Measurements from ENCODE around the gene CARD11.

DNA sequence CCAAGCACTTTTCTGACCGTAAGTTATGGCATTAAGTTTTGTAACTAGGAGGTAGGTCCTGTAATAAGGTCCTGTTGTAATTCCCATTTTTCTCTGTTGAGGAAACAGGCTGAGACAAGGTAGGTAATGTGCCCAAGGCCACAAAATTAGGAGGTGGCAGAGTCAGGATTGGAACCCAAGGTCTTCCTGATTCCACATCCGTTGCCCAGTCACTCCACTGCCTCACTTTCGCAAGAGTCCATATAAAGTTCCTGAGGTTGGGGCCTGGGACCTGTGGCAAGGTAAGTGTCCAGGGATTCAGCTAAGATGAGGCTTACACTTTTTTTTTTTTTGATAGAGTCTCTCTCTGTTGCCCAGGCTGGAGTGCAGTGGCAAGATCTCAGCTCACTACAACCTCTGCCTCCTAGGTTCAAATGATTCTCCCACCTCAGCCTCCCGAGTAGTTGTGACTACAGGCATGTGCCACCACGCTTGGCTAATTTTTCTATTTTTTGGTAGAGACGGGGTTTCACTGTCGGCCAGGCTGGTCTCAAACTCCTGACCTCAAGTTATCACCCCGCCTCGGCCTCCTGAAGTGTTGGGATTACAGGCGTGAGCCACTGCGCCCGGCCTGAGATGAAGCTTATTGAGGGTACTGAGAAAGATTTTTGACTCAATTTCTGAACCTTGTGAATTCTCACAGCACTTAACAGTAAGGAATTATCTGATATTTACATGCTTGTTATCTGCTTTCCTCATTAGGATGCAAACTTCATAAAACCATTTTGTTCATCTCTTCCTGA lies 179.3 kb downstream of the CARD11 start:
- no peak for TF ChIP-seq CTCF (IDR thresholded peaks at IDR 0.05)
- no peak for TF ChIP-seq POLR2A (IDR thresholded peaks at IDR 0.05)

All from right lobe of liver (tissue), 4 donors.